HG03060 (cell line): ENCODE results near the gene ST6GALNAC5.

Experiments
- ATAC-seq: cut with Tn5 transposase; IDR thresholded peaks from one replicate; pipeline ENCODE4 v1.9.1; 2021; ENCODE audit warnings: low read depth, moderate number of reproducible peaks; ENCODE audit not compliant: unreplicated experiment

Gene ST6GALNAC5

DNA sequence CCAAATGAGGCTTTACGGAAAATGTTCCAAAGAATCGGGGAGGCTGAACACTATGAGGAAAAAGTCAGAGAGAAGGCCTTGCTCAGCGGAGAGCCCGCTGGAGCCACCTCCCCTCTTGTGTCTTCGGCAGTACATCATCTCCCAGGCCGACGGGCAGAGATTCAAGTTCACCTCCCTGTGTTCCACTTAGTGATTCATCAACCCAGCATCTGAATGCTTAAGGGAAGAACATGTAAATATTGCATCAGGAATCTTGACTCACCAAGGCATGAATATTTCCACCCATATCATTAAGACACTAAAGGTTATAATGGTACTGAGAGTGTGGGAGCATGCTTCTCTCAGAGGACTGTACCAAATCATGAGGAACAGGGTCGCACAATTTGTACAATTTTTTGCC, 172.5 kb downstream of the ST6GALNAC5 start:
- ATAC-seq, result no peak

DNA sequence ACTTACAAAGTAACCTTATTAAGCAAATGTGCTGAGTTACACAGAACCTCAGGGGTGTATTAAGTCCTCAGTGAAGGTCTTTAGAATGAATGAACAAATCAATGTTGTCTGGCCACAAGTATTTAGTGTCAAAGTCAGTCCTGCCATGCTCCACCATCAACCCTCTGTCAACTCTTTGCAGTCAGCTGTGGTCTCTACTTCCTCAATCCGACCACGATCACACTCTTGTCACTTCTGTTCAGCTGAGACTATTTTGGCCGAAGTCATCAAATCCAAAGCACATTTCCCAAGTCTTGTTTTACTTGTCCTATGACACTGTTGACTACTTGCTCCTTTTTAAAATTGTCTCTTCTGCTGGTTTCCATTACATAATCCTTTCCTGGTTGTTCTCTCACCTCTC, 173.5 kb downstream of the ST6GALNAC5 start:
- ATAC-seq, result no peak

DNA sequence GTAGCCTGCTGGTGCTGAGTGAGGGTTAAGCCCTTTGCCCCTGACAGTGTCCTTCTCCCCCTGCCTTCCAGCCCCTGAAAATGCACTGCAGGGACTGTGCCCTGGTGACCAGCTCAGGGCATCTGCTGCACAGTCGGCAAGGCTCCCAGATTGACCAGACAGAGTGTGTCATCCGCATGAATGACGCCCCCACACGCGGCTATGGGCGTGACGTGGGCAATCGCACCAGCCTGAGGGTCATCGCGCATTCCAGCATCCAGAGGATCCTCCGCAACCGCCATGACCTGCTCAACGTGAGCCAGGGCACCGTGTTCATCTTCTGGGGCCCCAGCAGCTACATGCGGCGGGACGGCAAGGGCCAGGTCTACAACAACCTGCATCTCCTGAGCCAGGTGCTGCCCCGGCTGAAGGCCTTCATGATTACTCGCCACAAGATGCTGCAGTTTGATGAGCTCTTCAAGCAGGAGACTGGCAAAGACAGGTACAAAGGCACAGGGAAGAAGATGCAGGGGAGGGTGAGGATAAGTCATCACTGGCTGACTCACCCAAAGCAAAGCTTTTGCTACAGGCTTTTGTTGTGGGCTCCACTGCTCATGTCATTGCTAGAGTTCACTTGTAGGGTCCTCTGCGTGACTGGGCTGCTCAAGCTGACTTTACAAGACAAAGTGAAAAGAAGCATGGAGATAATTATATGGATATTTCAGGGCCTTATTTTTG, 177.0 kb downstream of the ST6GALNAC5 start:
- no peak for ATAC-seq

DNA sequence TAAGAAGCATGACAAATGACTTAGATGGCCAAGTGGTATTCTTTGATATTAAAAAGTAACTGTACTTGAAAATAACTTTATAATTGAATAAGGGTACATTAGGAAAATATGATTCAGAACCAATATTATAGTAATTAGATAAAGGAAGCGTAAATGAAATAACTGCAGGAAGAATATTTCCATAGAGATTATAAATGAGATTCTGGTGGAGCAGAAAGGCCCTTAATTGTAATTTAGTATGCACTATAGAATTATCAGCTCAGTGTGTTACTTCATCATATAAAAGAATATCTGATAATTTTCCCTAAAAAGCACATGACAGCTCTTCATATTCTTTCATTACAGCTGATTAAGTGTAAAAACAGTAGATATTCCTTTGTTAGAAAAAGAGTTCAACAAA, 180.3 kb downstream of the ST6GALNAC5 start:
- no peak for ATAC-seq

DNA sequence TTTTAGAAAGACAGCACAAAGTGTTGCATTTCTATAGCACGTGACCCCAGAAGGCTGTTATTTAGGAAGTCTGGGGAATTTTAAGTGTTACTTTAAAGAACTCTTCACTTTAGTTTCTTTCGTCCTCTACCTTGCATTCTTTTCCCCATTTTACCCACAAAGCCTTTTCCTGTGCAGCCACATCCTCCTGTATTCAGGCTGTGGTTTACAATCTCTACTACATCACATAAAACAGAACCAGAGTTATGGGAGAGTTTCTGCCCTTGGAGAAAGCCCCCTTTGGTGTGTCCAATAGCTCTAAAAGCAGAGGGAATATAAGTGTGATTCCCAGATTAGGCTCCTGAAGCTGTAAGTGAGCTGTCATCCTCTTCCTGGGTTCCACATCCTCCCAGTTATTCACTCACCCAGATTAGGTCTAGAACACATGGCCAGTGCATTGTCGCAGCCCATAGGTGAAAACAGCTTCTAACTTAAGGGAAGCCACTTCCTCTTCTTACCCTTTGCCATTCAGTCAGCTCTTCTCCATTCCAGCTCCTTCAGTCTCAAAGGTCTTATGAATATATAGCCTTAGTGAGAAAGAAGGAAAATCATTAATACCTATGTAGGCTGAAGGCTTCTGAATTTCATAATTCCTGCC, 180.8 kb downstream of the ST6GALNAC5 start:
- ATAC-seq, result no peak

DNA sequence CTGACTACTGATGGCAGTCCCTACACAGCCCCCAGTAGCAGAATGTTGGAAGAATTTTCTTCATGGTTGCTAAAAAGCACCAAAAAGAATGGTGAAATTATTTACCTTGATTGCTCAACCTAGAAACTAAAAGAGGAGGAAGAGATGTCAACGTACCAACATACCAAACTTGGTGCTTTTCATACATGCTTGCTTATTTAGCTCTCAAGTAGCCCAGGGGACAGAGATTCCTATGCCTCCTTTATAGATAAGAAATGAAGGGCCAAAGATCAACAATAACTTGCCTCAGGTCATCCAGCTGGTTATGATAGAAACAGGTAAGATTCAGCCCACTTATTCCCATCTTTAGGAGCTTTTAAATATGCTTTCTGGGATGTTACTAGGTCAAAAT, 181.3 kb downstream of the ST6GALNAC5 start:
- no peak for ATAC-seq

DNA sequence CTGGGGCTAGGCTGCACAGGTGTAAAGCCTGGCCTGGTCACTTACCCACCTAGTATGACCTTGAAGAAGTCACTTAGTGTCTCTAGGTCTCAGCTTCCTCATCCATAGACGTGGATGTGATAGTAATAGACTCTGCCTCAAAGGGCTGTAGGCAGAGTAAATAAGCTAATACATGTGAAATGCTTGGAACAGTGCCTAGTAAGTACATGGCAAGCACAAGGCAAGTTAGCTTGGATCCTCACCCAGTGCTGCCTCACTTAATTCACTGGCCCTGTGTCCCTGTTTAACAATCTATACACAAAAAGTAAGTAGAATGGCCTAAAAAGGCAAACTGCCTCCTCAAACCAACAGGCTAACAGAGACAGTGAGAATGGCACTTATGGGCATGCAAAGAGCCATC, 184.1 kb downstream of the ST6GALNAC5 start:
- no peak for ATAC-seq

DNA sequence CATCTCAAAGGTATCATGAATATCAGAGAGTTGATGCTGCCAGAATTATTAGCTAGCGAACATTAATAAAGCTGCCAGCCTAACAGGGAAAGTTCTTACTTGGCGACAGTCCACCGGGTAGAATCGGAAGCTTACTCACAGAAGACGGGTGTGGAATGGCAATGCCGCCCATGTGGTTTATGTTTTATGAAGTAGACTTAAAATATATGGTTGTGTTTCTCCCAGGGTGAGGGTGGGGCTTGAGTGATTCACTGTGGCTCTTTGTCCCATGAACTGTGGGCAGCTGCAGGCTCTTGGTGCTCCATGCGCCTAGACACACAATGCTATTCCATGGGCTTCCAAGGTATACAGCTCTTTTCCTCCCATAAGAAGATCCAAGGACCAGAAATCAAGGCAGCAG, 189.2 kb downstream of the ST6GALNAC5 start:
- ATAC-seq, result no peak

DNA sequence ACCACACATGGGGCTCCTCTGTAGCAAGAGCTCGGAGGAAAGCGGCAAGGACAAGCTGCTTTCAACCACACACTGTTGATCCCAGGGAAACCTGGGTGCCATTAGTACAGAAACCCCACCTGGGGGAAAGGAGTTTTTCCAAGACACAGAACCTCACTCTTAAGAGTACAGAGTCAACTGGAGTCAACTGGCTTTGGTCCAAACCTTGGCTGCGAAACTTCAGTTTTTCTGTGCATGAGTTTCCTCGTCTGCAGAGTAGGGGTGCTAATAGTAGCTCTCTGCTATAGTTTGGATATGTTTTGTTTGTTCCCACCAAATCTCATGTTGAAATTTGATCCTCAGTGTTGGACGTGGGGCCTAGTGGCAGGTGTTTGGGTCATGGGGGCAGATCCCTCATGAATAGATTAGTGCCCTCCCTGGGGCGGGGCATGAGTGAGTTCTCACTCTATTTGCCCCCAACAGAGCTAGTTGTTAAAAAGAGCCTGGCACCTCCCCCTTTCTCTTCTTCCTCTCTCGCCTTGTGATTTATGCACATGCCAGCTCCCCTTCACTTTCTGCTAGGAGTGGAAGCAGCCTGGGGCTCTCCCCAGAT, 190.8 kb downstream of the ST6GALNAC5 start:
- ATAC-seq, result no peak

DNA sequence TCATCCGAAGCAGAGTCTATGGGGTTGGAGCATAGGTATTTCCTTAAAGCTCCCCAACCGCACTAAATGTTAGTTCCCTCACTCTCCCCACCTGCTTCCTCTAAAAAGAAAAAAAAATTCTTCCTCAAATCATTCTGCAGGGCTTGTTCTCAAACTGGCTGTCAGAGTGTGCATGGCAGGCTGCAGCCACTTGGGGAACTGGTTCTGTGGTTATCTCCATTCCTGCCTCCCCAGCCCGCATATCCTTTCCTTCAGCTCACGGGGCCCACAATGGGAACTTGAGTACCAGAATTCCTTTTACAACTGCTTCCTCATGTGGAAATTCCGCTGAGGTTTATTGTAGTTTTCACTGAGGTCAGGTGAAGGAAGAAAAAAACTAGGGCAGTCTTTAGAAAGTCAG, 192.7 kb downstream of the ST6GALNAC5 start:
- no peak for ATAC-seq

DNA sequence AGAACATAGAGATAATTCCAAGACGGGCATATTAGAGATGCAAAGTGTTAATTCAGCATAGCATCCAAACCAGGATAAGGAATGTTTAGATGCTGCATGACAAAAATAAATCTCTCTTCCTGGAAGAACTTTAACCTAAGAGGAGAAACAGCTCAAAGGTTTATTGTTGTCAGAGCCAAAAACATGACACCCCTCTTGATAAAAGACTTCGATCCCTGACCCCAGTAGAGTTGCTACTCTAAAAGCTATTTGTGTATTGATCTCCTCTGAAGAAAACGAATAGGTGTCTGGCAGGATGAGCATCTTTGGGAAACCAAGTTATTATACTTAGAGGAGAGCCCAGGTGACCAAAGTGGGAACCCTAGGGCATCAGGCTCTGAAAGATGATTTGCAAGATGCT, 193.9 kb downstream of the ST6GALNAC5 start:
- ATAC-seq, result no peak

DNA sequence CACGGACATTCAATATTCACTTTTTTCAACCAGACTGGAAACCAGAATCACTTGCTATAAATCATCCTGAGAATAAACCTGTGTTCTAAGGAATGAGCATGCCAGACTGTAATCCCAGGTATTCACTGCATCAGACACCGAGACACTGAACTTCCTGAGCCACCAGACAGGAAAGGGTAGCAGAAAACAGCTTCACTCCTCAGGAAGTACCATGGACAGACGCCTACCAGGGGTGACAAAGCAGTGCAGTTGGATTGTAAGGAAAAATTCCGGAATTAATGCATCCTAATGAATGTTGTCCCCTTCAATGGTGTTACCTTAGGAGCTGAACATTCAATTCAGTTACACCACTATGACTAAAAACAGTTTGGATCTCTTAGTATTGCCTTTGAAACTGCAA, 195.8 kb downstream of the ST6GALNAC5 start:
- no peak for ATAC-seq

DNA sequence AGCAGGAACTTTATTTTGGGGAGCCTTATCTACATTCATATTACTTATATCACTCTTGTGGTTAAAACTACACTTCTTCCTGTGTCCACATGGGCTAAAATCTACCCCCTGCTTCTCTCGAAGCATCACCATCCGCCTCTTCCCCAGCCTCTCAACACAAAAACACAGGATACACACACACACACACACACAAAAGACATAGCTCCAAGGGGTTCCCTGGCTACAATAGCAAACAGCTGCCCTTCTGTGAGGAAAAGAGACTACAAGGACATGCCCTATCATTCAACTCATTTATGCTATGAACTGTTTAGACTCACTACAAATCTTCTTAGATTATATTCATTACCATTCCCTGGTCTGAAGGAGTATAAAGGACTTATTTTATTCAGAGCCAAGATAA, 197.0 kb downstream of the ST6GALNAC5 start:
- no peak for ATAC-seq

DNA sequence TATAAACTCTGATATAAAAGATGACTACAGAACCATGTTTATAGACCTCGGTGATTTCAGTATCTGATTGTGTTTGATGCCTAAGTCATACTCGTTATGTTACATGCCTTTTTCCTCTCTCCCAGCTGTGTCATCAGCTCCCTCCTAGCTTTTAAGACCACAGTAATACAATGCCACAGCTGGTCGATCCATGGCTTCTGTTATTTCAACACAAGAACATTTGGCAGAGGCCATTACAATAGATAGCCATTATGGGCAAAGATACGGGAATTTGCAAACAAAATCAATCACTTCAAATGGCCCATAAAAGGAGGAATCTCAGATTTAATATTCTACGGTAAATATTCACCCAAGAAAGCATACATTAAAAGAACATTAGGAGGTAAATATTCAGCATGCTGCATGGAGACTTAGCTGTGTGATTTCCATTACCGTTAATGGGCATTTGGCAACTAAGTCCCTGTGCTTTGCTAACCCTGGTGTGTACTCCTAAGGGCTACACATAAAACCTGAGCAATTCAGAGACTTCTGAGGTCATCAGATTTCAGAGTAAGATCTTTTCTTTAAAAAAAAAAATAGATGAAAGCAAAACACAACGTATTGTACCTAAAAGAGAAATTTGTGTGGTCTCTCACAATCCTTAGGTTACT, 198.5 kb downstream of the ST6GALNAC5 start:
- ATAC-seq, result no peak

DNA sequence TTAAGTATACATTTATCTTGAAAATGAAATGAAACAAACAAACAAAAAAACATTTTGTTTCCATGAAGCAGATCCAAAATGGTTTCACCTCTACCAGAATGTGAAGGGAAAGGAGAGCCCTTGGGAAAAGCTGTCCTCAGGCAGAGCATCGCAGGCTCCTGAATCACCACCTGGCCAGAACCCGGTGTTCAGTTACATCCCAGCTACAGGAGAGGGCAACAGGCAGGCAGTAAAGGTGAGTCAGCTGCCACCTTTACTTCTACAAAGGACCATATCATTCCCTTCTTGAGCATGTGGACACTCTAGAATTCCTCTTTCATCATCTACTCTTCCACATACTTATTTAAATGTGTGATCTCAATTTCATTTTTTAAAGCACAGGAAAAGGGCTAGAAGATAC, 200.7 kb downstream of the ST6GALNAC5 start:
- ATAC-seq, result no peak

DNA sequence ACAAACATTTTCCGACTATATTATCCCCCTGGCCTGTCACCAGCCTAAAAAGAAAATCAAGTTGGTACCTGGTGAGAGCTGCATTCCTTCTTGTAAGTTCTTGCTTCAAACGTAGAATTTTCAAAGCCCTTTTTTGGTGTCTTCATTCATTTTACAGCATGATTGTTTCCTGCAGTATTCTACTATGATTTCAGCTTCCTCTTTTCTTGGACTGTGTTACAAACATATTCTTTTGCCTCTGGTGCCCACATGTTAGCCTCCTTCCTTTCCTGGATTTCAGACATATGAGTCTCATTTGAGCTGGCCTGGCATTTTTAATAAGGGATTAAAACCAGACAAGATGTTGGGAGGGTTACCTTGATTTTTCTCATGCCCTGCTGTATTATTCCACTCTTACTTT, 209.5 kb downstream of the ST6GALNAC5 start:
- ATAC-seq, result no peak

DNA sequence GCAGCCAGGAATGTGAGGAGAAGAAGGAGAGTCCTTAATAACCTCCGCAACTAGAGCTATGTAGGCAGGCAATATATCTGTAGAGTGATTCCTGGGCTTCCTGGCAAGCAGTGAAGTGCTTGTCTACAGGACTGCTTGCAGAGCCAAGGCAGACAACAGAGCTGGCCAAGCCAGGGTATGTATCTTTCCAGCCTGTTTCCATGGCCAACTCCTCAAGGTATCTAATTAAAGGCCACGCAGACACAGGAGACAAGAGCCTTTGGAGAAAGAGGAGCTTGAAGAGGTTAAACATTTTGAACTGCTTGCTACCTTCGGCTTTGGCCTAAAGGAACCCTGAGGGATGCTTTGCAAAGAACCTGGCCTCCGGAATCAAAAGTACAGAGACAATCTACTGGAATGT, 214.6 kb downstream of the ST6GALNAC5 start:
- ATAC-seq, result no peak

DNA sequence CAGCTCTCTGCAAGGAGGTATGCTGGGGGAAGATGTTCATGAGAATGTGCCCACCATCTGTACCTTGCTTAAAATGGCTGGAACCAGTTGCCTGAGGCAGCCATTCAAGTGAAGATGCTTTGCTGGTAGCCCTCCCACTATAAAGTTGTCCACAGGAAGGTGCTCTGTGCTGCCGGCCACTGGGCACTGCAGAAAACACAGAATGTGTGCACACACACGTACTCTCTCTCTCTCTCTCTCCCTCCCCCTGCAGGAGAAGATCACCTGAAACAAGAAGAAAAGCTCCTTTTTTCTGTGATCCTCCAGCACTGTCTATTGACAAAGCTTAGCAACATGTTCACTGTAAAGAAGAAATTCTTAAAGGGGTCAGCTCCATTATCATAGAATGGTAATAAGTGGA, 217.2 kb downstream of the ST6GALNAC5 start:
- ATAC-seq, result no peak

DNA sequence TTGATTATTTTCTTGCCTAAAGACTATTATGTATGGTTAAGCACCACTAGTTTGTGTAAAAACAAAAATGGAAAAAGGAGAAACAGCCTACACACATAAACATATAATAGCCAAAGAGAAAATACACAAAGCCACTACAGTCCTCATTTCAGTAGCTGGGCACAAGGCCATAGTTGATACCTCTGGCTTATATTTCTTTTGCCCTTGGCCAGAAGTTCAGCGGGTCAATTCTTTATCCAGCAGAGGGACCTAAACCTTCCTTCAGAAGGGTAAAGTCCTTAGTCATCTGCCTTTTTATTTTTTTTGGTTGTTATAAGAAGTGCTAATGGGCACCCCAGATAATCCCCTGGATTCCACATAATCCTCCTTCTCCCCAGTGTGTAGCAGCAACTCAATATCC, 217.8 kb downstream of the ST6GALNAC5 start:
- no peak for ATAC-seq

DNA sequence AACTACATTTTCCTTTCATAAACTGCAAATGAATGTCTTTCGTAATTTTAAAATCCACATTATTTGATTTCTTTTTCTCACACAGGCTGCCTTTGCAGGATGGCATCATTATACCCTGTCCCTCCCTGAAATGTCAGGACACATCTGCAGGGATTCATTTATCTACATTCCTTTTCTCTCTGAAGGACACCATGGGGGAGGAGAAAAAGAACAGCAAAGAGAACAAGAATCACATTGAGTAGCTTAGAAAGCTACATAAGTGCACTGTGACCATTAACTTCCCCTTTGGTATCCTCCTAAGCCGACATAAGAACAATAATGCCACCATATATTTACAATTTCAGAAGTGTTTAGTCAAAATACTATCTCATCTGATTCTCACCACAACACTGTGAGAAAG, 222.5 kb downstream of the ST6GALNAC5 start:
- ATAC-seq, result no peak

DNA sequence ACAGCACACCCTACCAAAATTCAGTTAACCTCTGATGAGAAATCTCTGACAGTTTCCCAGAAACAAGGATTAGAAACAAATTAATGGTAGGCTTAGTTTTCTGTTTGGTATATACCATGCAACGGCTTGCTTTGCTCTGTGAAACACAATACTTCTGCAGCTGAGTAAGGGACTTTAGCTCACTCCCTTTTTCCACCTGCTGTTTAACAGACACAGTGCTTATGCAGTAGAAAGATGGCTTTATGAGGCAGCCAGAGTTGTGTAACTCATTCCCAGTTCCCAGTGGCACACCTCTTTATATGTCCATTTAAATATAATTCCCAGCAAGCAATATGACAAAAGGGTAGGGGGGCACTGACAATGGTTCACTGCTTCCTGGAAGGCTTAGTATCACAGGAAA, 228.0 kb downstream of the ST6GALNAC5 start:
- ATAC-seq, result no peak
